H1 (cell line): ENCODE measurements around the gene TPPP2. TPM values are rescaled to one million over a fixed set of nuclear protein-coding genes. Genes with fewer than 3 reads are reported as not detected.

Experiments used
- BCL11A ChIP-seq, 2 experiments: IDR thresholded peaks; one replicate each; pipeline ENCODE4 v1.6.1; 2011; ENCODE audit warnings: low read depth in 2 of 2, low read length in 2 of 2, mild to moderate bottlenecking in 2 of 2
- CBX5 ChIP-seq: fragments of 300-800, 300-1000 bp; sonication (generic); IDR thresholded peaks from 2 replicates; pipeline ENCODE4 v1.7.1; 2016; ENCODE audit warnings: antibody characterized with exemption, low read length, low read depth
- EZH2 ChIP-seq: fragments of 200-600 bp; sonication (generic); IDR thresholded peaks from 2 replicates; pipeline ENCODE4 v1.7.1; 2012; ENCODE audit warnings: low read depth, mild to moderate bottlenecking, moderate library complexity, low read length, inconsistent platforms; ENCODE audit not compliant: severe bottlenecking
- KDM5A ChIP-seq: fragments of 200-600 bp; IDR thresholded peaks from 2 replicates; pipeline ENCODE4 v1.7.1; 2012; ENCODE audit warnings: mild to moderate bottlenecking, low read length, inconsistent platforms, mixed read lengths
- NRF1 ChIP-seq: IDR thresholded peaks from 2 replicates; pipeline ENCODE4 v1.6.1; 2011; ENCODE audit warnings: mild to moderate bottlenecking, low read depth, low read length, improper control_type of control experiment
- POLR2A ChIP-seq, 2 experiments: IDR thresholded peaks; 1 replicate in 1 of 2; 2 replicates in 1 of 2; pipeline ENCODE4 v1.6.1; 2011; ENCODE audit warnings: low read depth in 2 of 2, low read length in 2 of 2, mild to moderate bottlenecking in 2 of 2; ENCODE audit errors: control extremely low read depth in 1 of 2
- RNF2 ChIP-seq: fragments of 200-900, 300-1000 bp; sonication (generic); IDR thresholded peaks from 2 replicates; pipeline ENCODE4 v1.7.1; 2016; ENCODE audit warnings: borderline replicate concordance, low read depth, mild to moderate bottlenecking, antibody characterized with exemption, low read length; ENCODE audit not compliant: poor library complexity, severe bottlenecking; ENCODE audit errors: missing control alignments
- SAP30 ChIP-seq: fragments of 300-600 bp; sonication (generic); IDR thresholded peaks from 2 replicates; pipeline ENCODE4 v1.7.1; 2012; ENCODE audit warnings: low read length, moderate library complexity, mild to moderate bottlenecking, inconsistent platforms; ENCODE audit not compliant: insufficient read depth, insufficient replicate concordance
- SIRT6 ChIP-seq: IDR thresholded peaks from one replicate; pipeline ENCODE4 v1.7.1; 2012; ENCODE audit warnings: low read length, inconsistent platforms
- TAF7 ChIP-seq: optimal IDR thresholded peaks from 2 replicates; pipeline ENCODE3; 2011; ENCODE audit warnings: low read depth, mild to moderate bottlenecking, inconsistent platforms, low read length, moderate library complexity, borderline replicate concordance
- TBP ChIP-seq: IDR thresholded peaks from 2 replicates; pipeline ENCODE4 v1.6.1; 2011; ENCODE audit warnings: low read depth, low read length, improper control_type of control experiment
- polyA plus RNA-seq, 7 experiments: library from polyadenylated mRNA; depleted of rRNA in 3 of 7; stranded (reverse) in 5 of 7; unstranded in 2 of 7; fragments of >200 nt in 5 of 7; fragments of 200-250 nt in 2 of 7; gene quantifications; 1 replicate in 5 of 7; 2 replicates in 1 of 7; 4 replicates in 1 of 7; pipeline versions ENCODE4 v1.2.1 to v1.2.3, GENCODE V29; 2011 to 2013; ENCODE audit warnings: missing spikeins in 2 of 7, mixed read lengths in 2 of 7
- total RNA-seq: library from RNA; stranded (reverse); fragmentation: NEBNext Ultra II Directional; extraction: Animal tissue kit (Norgen Biotek cat#: 25700); gene quantifications from 2 replicates; pipeline ENCODE4 v1.2.1, GENCODE V29; 2021
- TF ChIP-seq, protein P1 (sequence below): IDR thresholded peaks from 2 replicates; pipeline ENCODE4 v1.6.1; 2011; ENCODE audit warnings: low read length, improper control_type of control experiment
- TF ChIP-seq, protein P2 (sequence below): IDR thresholded peaks from 2 replicates; pipeline ENCODE4 v1.6.1; 2012; ENCODE audit warnings: inconsistent platforms

Gene TPPP2
- total and polyA plus RNA-seq, 2 of the 8 experiments (the other 6 are each of a cell fraction or from before 2014, with no cell fraction given) = not detected

DNA sequence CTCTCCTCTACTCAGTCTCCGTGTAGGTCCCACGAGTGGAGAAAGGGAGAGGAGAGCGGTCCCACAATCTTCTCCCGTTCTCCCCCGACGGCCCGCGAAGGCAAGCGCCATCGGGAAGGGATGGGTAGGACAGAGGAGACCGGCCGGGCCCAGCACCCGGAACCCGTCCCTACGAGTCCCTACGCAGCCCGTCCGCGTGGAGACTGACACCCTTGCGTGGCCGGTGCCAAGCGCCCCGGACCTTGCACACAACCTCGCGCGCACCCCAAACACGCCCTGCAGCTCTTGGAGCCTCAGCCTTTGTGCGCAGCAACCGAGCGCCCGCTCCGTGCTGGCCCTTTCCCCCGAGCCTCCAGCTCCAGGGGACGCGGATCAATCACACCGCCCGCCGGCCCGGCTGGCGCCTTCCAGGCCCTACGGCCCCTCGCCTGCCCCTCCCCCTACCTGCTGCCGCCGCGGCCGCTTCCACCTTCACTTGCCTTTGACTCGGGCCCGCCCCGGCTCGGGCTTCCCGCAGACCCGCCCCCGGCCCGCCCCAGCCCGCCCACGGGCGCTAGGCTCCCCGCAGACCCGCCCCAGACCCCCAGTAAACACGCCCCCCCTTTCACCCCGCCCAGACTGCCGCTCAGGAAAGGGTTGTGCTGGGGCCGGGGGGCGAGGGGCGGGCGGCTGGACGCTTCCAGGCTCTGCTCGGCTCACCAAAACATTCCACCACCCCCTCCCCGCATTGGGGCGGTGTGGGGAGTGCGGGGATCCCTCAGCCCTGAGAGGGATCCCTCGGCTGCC, 5.2 kb upstream of the TPPP2 start, which contains the start of gene NDRG2 (continued):
- peak; percentile 35 for TF ChIP-seq EZH2
- TF ChIP-seq, protein P1, sequence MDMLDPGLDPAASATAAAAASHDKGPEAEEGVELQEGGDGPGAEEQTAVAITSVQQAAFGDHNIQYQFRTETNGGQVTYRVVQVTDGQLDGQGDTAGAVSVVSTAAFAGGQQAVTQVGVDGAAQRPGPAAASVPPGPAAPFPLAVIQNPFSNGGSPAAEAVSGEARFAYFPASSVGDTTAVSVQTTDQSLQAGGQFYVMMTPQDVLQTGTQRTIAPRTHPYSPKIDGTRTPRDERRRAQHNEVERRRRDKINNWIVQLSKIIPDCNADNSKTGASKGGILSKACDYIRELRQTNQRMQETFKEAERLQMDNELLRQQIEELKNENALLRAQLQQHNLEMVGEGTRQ = no peak
- TF ChIP-seq, protein P2, sequence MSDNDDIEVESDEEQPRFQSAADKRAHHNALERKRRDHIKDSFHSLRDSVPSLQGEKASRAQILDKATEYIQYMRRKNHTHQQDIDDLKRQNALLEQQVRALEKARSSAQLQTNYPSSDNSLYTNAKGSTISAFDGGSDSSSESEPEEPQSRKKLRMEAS = no peak; the same call in 1 of the 2 replicates
- no peak for TF ChIP-seq POLR2A (IDR thresholded peaks at IDR 0.05; ENCODE audit: control extremely low read depth in 1 of 2, low read depth in 2 of 2, low read length in 2 of 2)
- no peak for TF ChIP-seq CBX5
- TF ChIP-seq RNF2 = no peak
- TF ChIP-seq KDM5A = no peak
- peak; percentile 15 for TF ChIP-seq SAP30
- no peak for TF ChIP-seq NRF1
- no peak; the same call in 1 of the 2 replicates for TF ChIP-seq TBP
- TF ChIP-seq TAF7 = no peak
- no peak for TF ChIP-seq BCL11A (IDR thresholded peaks at IDR 0.05; ENCODE audit: low read depth in 2 of 2, low read length in 2 of 2)
- no peak for TF ChIP-seq SIRT6
